ENCODE measurements around the gene TRIM3. TPM values are rescaled to one million over a fixed set of nuclear protein-coding genes. Genes with fewer than 3 reads are reported as not detected.
A peak's percentile ranks its signal among the peaks of the same experiment; 100 is the strongest.

The TRIM3 gene
- polyA plus RNA-seq, 1 donor from 2014 or later, result 81.7 TPM

- Histone ChIP-seq H2AFZ (ENCODE audit: low read depth, low read length) (peak within 1 kb of the TSS; percentile 56), H3K9me2 (ENCODE audit: insufficient read depth, low read length) (no peaks in the 10 kb centered on the region), H3K4me2 (ENCODE audit: low read length) (peak within 1 kb of the TSS; percentile 91), H3K4me3 (ENCODE audit: low read length) (peak within 1 kb of the TSS; percentile 74), H3K9me3 (ENCODE audit: low read length) (no peaks in the 10 kb centered on the region), H3F3A (ENCODE audit: insufficient read depth, low read length, poor library complexity, severe bottlenecking) (no peaks in the 10 kb centered on the region), H3K27ac (ENCODE audit: low read length) (peak within 1 kb of the TSS; percentile 81), H4K20me1 (ENCODE audit: insufficient read depth) (no peaks in the 10 kb centered on the region), H3K79me2 (replicated peaks; ENCODE audit: insufficient read depth, low read length) (peaks cover 26% of the 10 kb centered on the region), H3K36me3 (ENCODE audit: insufficient read depth, low read length) (no peaks in the 10 kb centered on the region), H3K9ac (ENCODE audit: low read length) (peak within 1 kb of the TSS; percentile 88), H3K27me3 (ENCODE audit: insufficient read depth, low read depth, low read length) (no peaks in the 10 kb centered on the region)
- no peak for TF ChIP-seq EZH2 (IDR thresholded peaks at IDR 0.05; ENCODE audit: borderline replicate concordance, insufficient read depth, low read length, poor library complexity, severe bottlenecking)
- TF ChIP-seq CTCF (IDR thresholded peaks at IDR 0.05; ENCODE audit: poor library complexity, severe bottlenecking), result peak; percentile 9
- peak; percentile 38 for TF ChIP-seq RAD21 (conservative IDR thresholded peaks at IDR 0.05)
- TF ChIP-seq REST (IDR thresholded peaks at IDR 0.05; ENCODE audit: borderline replicate concordance), result peak; percentile 62
- peak; percentile 34 for TF ChIP-seq SMC3 (conservative IDR thresholded peaks at IDR 0.05; ENCODE audit: poor library complexity)
- peak; percentile 92 for TF ChIP-seq MXI1 (conservative IDR thresholded peaks at IDR 0.05; ENCODE audit: poor library complexity, severe bottlenecking)
- peak; percentile 79 for TF ChIP-seq EP300 (conservative IDR thresholded peaks at IDR 0.05; ENCODE audit: poor library complexity, severe bottlenecking)
- TF ChIP-seq TAF1 (IDR thresholded peaks at IDR 0.05; ENCODE audit: low read depth), result peak; percentile 71
- peak; percentile 95 for TF ChIP-seq POLR2AphosphoS5 (IDR thresholded peaks at IDR 0.05)
Observed at GRCh38 chr11:6481012-6481923, 7.5 kb upstream of the TRIM3 start, which contains the start of the genes ARFIP2 and TIMM10B. TSS of gene ARFIP2 (minus strand) at chr11:6481331. CDS start at chr11:6480421, 910 bp downstream. TSS of gene TIMM10B (plus strand) at chr11:6481501. CDS start at chr11:6481517, 16 bp downstream.

GRCh38 chr11:6480299-6480914 is 6.7 kb upstream of the TRIM3 start:
- H3K79me2 ChIP-seq (replicated peaks; ENCODE audit: insufficient read depth, low read length), result peaks cover 26% of the 10 kb centered on the region
- no peaks in the 10 kb centered on the region for H3K27me3 ChIP-seq (ENCODE audit: insufficient read depth, low read depth, low read length)
- H3K4me2 ChIP-seq (ENCODE audit: low read length), result peak overlapping the region; percentile 91
- no peaks in the 10 kb centered on the region for H3K9me2 ChIP-seq (ENCODE audit: insufficient read depth, low read length)
- H3F3A ChIP-seq (ENCODE audit: insufficient read depth, low read length, poor library complexity, severe bottlenecking), result no peaks in the 10 kb centered on the region
- H3K27ac ChIP-seq (ENCODE audit: low read length), result peak overlapping the region; percentile 66
- H3K4me3 ChIP-seq (ENCODE audit: low read length), result peak overlapping the region; percentile 74
- peak overlapping the region; percentile 88 for H3K9ac ChIP-seq (ENCODE audit: low read length)
- no peak for TF ChIP-seq RAD21 (conservative IDR thresholded peaks at IDR 0.05)
- TF ChIP-seq SMC3 (conservative IDR thresholded peaks at IDR 0.05; ENCODE audit: poor library complexity), result no peak
- no peak for TF ChIP-seq MXI1 (conservative IDR thresholded peaks at IDR 0.05; ENCODE audit: poor library complexity, severe bottlenecking)
- no peak for TF ChIP-seq CTCF (IDR thresholded peaks at IDR 0.05; ENCODE audit: poor library complexity, severe bottlenecking)
- no peak for TF ChIP-seq EP300 (conservative IDR thresholded peaks at IDR 0.05; ENCODE audit: poor library complexity, severe bottlenecking)
- no peak for TF ChIP-seq REST (IDR thresholded peaks at IDR 0.05; ENCODE audit: borderline replicate concordance)
- TF ChIP-seq TAF1 (IDR thresholded peaks at IDR 0.05; ENCODE audit: low read depth), result no peak
- TF ChIP-seq EZH2 (IDR thresholded peaks at IDR 0.05; ENCODE audit: borderline replicate concordance, insufficient read depth, low read length, poor library complexity, severe bottlenecking), result no peak
- TF ChIP-seq POLR2AphosphoS5 (IDR thresholded peaks at IDR 0.05), result no peak
- H2AFZ ChIP-seq (ENCODE audit: low read depth, low read length), result no peak overlapping the region
- no peaks in the 10 kb centered on the region for H3K36me3 ChIP-seq (ENCODE audit: insufficient read depth, low read length)
- H3K9me3 ChIP-seq (ENCODE audit: low read length), result no peaks in the 10 kb centered on the region
- H4K20me1 ChIP-seq (ENCODE audit: insufficient read depth), result no peaks in the 10 kb centered on the region
